ENCODE results near the gene STRADB.

- no peak for TF ChIP-seq JUNB (IDR thresholded peaks at IDR 0.05; ENCODE audit: unreplicated experiment)
- no peak for TF ChIP-seq EZH2 (IDR thresholded peaks at IDR 0.05; ENCODE audit: low read depth, unreplicated experiment)
- no peak for TF ChIP-seq CTCF (conservative IDR thresholded peaks at IDR 0.05; ENCODE audit: low read depth in 2 of 2)
- no peak for TF ChIP-seq CREB1 (CRISPR knock-in tag; IDR thresholded peaks at IDR 0.05; ENCODE audit: low read depth)
- TF ChIP-seq EZH2phosphoT487 (IDR thresholded peaks at IDR 0.05; ENCODE audit: unreplicated experiment) = no peak
These were observed 6.8 kb downstream of the STRADB start for GRCh38 chr2:201458381-201458780.
